Activated CD4-positive, alpha-beta T cell treated with anti-CD3 and anti-CD28 coated beads, Interleukin-10, Interleukin-2, amounts not matched to agents 100 ng/mL and 50 ng/mL, durations not matched to agents 16 hours and 8 hours (primary cell): ENCODE data around the gene CD109.

ENCODE experiments used
- DNase-seq: peaks from one replicate; pipeline ENCODE4 v3.0.0-alpha.2; 2020

CD109 gene

GRCh38 chr6:73728548-73729205 lies 32.7 kb downstream of the CD109 start:
- DNase-seq, result peak; percentile 91

DNA sequence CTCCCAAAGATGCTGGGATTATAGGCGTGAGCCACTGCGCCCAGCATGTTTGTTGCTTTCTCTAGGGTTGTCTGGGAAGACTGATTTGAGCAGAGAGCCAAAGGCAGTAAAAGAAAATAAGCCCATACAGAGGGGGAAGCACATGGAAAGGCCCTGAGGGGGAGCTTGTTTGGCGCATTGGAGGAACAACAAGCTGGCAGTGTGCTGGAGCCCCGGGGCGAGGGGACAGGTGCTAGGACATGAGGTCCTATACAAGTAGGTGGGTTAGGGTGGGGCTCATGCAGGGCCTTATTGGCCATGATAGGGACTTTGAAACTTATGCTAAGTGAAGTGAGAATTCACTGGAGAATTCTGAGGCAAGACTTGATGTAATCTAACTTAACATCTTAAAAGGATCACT lies 35.3 kb downstream of the CD109 start:
- DNase-seq, result no peak

DNA sequence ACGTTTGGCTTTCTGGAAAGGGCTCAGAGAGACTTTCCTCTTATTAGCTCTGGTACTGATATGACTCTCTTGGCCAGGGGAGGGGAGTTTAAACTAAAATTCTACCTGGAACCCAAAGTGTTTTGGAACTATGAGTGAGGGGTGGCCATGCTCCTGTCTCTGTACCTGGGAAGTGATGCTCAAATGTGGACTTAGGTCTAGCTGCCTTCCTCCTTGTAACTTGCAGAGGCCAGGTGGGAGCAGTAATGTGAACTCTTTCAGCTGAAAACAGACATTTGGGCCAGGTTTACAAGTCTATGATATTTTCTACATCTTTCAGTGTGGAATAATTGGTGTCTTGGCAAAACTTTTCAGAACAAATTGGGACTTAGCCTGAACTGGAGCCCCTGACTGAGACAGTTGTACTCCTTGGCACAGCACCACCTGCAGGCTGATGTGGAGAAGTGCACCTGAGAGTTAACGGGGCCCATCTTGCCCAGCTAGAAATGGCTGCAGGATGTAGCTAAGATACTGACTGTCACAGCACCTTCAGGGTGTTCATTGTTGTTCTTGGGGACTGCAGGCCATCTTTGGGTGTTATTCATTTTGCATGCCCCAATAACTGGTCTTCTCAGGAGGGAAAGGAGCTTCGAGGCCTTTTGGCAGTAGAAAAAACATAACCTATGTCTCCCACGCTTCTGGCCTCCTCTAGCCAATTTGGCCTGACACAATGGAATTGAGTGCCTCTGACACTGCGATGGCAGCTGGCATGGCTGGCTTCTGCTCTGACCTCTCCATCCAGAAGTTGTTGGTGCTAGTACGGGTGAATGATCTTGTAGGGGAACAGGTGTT lies 37.1 kb downstream of the CD109 start:
- peak; percentile 86 for DNase-seq

DNA sequence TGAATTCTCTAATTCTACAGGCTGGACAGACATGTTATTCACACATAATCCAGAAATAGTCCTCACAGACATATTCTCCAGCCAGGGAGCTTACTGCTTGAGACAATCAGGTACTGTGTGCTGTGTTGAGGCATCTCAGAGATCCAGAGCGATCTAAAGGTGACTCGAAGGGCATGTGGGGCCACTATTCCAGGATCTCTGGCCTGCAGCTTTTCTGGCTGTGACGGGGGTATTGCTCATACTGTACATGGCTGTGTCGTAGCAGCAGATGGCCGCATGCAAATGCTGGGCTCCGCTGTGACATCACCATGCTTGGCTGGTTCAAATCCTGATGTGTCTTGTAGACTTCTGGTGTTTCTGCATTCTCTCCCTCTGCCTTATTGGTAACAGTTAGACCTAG lies 37.8 kb downstream of the CD109 start:
- DNase-seq, result no peak

- DNase-seq, result no peak
Observed at GRCh38 chr6:73734832-73735453, 38.9 kb downstream of the CD109 start.

DNA sequence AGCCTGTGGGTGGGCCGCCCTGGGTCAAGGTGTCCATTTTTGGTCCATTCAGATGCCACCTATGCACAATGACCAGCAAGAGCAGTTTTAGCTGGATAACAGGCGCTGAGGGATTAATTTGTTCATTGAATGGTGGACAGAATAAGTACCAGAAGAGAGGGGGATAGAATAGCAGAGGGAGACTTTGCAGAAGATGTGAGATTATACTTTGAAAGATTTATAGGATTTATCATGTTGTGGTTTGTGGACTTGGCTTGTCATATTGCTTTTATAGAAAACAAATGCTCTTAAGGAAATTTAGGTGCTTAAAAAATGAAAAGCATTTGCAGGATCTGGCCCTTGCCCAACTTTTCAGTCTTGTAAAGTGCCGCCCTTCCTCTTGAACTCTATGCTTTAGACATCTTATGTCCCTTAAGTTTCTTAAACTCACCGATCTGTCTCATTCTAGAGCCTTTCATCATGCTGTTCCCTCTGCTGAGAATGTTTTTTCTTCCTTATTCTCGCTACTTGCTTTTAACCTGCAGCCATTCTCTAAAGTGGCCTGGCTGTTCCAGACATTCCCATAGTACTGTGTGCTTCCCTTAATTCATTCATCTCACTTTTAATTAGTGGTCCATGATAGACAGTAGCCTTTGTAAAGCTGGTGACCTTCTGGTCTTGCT lies 42.5 kb downstream of the CD109 start:
- no peak for DNase-seq

- DNase-seq, result peak; percentile 64
Observed at GRCh38 chr6:73739096-73739495, 43.1 kb downstream of the CD109 start.

GRCh38 chr6:73742433-73742832 lies 46.4 kb downstream of the CD109 start:
- DNase-seq, result no peak

GRCh38 chr6:73743081-73743480 lies 47.1 kb downstream of the CD109 start:
- no peak for DNase-seq

- DNase-seq, result no peak
Observed at GRCh38 chr6:73743556-73743955, 47.6 kb downstream of the CD109 start.

DNA sequence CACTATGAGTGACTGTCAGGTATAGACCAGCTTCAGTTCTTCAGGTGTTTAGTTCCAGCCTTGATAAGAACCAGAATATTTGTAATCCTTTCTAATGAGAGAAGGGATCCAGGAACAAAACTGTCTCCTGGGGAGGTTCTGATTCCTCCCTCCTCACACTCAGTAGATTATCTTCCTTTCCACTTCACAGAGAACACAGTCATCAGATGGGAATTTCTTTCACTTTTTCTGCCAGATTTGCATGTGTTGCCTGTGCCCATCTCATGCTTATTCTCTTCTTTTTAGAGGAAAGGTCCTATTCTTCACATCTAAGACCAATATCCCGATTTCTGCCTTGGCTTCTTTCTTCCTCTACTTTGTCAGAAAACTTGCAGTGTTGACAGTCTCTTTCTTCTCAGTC lies 50.8 kb downstream of the CD109 start:
- no peak for DNase-seq

DNA sequence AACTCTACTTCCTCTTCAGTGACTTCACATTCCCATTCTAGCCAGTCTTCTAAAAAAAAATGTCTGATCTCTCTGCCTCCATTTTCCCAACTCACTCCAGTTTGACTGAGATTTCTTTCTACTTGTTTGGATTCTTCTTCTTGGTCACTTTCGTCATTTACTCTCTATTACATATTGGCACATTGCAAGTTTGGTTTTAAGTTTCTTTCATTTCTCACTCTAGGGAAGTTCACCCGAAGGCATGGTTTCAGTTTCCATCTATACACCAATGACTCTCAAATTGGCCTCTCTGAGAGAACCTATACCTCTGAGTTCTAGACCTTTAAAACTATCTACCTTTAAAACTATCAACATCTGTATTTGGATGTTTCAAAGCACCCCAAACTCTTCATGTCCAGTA lies 51.3 kb downstream of the CD109 start:
- DNase-seq, result peak; percentile 63

GRCh38 chr6:73752943-73753342 lies 56.9 kb downstream of the CD109 start:
- no peak for DNase-seq

GRCh38 chr6:73766040-73766439 lies 70.0 kb downstream of the CD109 start:
- no peak for DNase-seq

GRCh38 chr6:73768558-73768957 lies 72.6 kb downstream of the CD109 start:
- DNase-seq, result no peak

DNA sequence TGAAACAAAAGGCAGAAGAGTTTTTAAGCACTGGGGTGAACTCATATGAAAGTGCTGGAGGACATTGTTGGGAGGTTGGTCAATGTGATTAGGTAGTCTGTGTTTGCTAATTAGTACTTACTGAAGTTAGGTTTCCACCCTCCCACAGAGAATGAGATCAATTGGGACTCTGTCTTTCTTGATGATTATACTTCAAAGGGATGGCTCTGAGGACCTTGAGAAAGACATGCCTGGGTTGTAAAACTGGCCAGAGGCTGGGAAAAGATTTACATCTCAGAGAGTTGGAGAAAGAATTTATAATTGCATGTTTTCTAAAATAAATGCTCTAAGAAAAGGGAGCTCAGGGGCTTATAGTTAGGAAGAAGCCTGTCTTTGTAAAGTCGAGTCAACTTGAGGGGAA lies 74.0 kb downstream of the CD109 start:
- no peak for DNase-seq

DNA sequence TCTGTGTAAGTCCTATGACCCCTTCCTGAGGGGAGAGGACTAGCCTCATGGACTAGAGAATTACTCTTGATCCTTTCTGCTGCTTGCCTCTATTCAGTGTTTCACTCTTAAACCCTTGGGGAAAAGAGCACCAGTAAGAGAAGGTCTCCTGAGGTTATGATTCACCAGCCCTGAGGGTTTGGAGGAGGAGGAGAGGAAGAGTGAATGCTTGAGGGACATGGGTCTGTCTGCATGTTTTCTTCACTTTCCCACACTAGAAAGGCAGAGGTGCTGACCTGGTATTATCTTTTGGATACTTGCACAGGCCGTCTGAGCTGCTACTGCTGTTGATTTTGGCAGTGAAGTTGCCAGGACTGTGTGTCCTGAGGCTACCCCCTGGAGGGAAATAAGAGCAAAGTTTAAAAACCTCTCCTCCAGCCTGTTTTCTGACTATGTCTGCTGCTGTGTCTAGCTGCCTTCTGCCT lies 78.3 kb downstream of the CD109 start:
- DNase-seq, result no peak

DNA sequence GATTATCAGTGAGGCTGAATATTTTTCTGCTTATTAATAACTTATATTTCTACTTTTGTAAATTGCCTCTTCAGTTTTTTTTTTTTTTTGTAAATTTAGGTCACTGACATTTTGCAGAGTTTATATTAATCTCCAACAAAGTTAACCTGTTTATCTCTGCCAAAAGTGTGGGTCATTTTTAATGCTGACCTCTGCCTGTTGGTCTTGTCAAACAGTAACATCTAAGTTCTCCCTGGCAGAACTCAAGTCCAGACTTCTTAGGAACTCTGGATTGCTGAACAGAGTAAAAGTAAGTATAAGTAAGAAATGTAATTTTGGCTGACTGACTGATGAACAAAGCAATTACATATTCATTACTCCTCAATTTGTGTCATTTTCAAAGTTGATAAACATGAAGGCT lies 83.9 kb downstream of the CD109 start:
- no peak for DNase-seq

GRCh38 chr6:73782911-73783310 lies 86.9 kb downstream of the CD109 start:
- no peak for DNase-seq

- no peak for DNase-seq
Observed at GRCh38 chr6:73784726-73785505, 88.9 kb downstream of the CD109 start.

DNA sequence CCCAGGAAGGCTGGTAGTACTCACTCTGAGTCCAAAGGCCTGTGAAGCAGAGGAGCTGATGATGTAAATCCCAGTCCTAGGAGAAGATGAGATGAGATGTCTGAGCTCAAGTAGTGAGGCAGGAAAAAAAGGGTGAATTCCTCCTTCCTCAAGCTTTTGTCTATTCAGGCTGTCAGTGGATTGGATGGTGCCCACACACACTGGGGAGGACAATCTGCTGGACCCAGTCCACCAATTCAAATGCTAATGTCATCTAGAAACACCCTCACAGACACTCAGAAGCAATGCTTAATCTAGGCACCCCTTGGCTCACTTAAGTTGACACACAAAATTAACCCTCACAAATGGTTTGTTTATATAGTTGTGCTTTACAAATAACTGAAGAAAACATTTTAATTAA lies 94.6 kb downstream of the CD109 start:
- no peak for DNase-seq

DNA sequence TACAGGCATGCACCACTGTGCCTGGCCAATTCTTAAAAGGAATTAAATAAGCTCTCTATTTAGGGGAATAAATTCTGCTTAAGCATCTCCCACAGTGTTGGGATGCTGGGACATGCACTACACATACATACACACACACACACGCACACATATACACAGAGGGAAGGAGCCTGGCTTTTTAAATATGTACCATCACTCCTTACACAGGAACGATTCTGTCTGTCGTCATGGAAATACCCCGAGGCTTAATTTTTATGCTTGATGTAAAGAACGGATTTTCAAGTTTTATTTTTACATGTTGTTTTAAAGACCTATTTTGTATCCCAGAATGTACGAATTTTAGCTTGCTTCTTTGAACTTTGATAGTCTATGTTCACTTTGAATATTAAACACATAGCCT lies 95.3 kb downstream of the CD109 start:
- DNase-seq, result no peak

DNA sequence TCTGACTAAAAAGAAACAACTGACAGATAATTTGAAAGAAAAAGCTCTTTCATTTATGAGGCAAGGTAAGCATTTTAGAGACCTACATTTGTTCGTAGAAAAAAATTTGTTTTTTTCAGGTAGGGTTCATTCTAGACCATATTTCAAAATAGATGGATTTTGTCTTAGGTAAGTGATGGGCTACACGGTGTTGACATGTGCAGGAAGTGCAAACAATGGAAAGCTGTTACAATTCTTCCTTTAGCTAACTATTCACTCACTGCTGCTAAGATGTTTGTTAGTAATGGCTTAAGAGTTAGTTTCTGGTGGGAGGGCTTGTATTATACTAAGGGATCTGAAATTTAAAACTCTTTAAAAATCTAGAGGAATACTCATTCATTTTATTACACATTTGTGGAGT lies 96.7 kb downstream of the CD109 start:
- no peak for DNase-seq
